Panc1 (cell line): Measurements from ENCODE around the gene HOXA7. TPM values are rescaled to one million over a fixed set of nuclear protein-coding genes. Genes with fewer than 3 reads are reported as not detected.

Experiments
- ATAC-seq: fragments of 200-7000 bp; cut with Tn5 transposase; 2 replicates; pipeline ENCODE4 v1.9.1; 2020; ENCODE audit warnings: mild to moderate bottlenecking, moderate library complexity
- BruUV-seq: library from RNA; stranded (reverse); fragments of 400-500 nt; replicated peaks from 2 replicates; lab custom pipeline; 2021; lab: Mats Ljungman, UMichigan
- CTCF ChIA-PET: fragments of 300-600 bp; sonication (Branson Sonifier 250); formaldehyde crosslinking; loops from one replicate; lab custom pipeline; 2022; ENCODE audit warnings: antibody characterized with exemption; lab: Charles Lee
- POLR2A ChIA-PET: fragments of 300-600 bp; sonication (Branson Sonifier 250); formaldehyde crosslinking; loops from one replicate; lab custom pipeline; 2022; ENCODE audit warnings: antibody characterized with exemption; lab: Charles Lee
- DNase-seq: peaks from one replicate; pipeline ENCODE4 v3.0.0-alpha.2; 2010; ENCODE audit warnings: low read depth, low spot score
- H3K27ac ChIP-seq: 2 replicates; pipeline ENCODE4 v1.5.1; 2011; ENCODE audit warnings: mild to moderate bottlenecking, low read length, inconsistent platforms
- H3K27me3 ChIP-seq: fragments of 200-500 bp; sonication (Bioruptor generic); 2 replicates; pipeline ENCODE4 v1.6.0; 2014; ENCODE audit warnings: low read length, inconsistent platforms; ENCODE audit not compliant: control insufficient read depth, insufficient read depth
- H3K36me3 ChIP-seq: fragments of 200-500 bp; sonication (Bioruptor generic); 2 replicates; pipeline ENCODE4 v1.5.1; 2014; ENCODE audit warnings: inconsistent platforms, mild to moderate bottlenecking, low read length, moderate library complexity; ENCODE audit not compliant: control insufficient read depth, insufficient read depth
- H3K4me1 ChIP-seq: 2 replicates; pipeline ENCODE4 v1.5.1; 2011; ENCODE audit warnings: inconsistent platforms, mild to moderate bottlenecking, low read length, moderate library complexity; ENCODE audit not compliant: control insufficient read depth, insufficient read depth
- H3K4me3 ChIP-seq, 2 experiments: 2 replicates each; pipeline ENCODE4 v1.5.1; 2011 to 2012; ENCODE audit warnings: low read depth in 2 of 2, low read length in 2 of 2, mild to moderate bottlenecking in 2 of 2, inconsistent platforms in 1 of 2, moderate library complexity in 1 of 2
- H3K9me3 ChIP-seq: fragments of 200-500 bp; sonication (Bioruptor generic); 2 replicates; pipeline ENCODE4 v1.5.1; 2014; ENCODE audit warnings: low read depth, mild to moderate bottlenecking, inconsistent platforms, low read length, moderate library complexity; ENCODE audit not compliant: control insufficient read depth, insufficient read depth
- CTCF ChIP-seq: fragments of 450-650 bp; IDR thresholded peaks from 2 replicates; pipeline ENCODE4 v1.5.1; 2017; ENCODE audit warnings: mild to moderate bottlenecking
- POLR2AphosphoS5 ChIP-seq: IDR thresholded peaks from 2 replicates; pipeline ENCODE4 v1.6.1; 2012; ENCODE audit warnings: mild to moderate bottlenecking, low read depth, low read length, moderate library complexity
- REST ChIP-seq, 2 experiments: IDR thresholded peaks; 2 replicates each; pipeline ENCODE4 v1.6.1; 2011 to 2012; ENCODE audit warnings: low read depth in 2 of 2, control low read depth in 1 of 2, low read length in 1 of 2, mild to moderate bottlenecking in 1 of 2, moderate library complexity in 1 of 2; ENCODE audit not compliant: insufficient read depth in 1 of 2
- SIN3A ChIP-seq: IDR thresholded peaks from 2 replicates; pipeline ENCODE4 v1.6.1; 2012; ENCODE audit warnings: low read depth, mild to moderate bottlenecking, low read length, moderate library complexity, borderline replicate concordance; ENCODE audit not compliant: insufficient read depth
- TCF7L2 ChIP-seq: IDR thresholded peaks from 2 replicates; pipeline ENCODE4 v1.6.1; 2011; ENCODE audit warnings: mild to moderate bottlenecking, low read depth, low read length, inconsistent platforms
- in situ Hi-C: cut with HindIII; loops from 2 replicates; pipeline ENCODE4 v1.10.0; 2016; ENCODE audit warnings: low sequenced_read_pairs, low pct_unique_long_range_greater_than_20kb
- intact Hi-C: fragments of 100-400 bp; cut with micrococcal nuclease; formaldehyde crosslinking; loops from one replicate; pipeline ENCODE4 v1.10.0; 2022; ENCODE audit not compliant: unreplicated experiment
- total RNA-seq: library from RNA; stranded (reverse); gene quantifications from one replicate; pipeline ENCODE4 v1.2.1, GENCODE V29; 2021; ENCODE audit not compliant: unreplicated experiment

Gene HOXA7
- total RNA-seq, 1 experiment from 2014 or later: not detected

GRCh38 chr7:27163288-27164044, 7.0 kb upstream of the HOXA7 start:
- no TSS peak for BruUV-seq
- Histone ChIP-seq H3K4me3 (no peak overlapping the region), H3K36me3 (no peaks in the 10 kb centered on the region; the same call in 1 of the 2 replicates), H3K4me1 (no peaks in the 10 kb centered on the region), H3K27ac (no peak overlapping the region), H3K27me3 (no peaks in the 10 kb centered on the region), H3K9me3 (no peaks in the 10 kb centered on the region)
- in situ Hi-C loops (no loop called here), intact Hi-C loops (loop anchor here (5.0 kb wide), 1 partner anchor 786 kb away; no protein-coding TSS in a partner anchor)
- DNase-seq: no peak
- ChIA-PET CTCF (interaction anchor here (0.7 kb wide), 1 partner anchor 795 kb away, joined by 6 read pairs; no protein-coding TSS in a partner anchor), POLR2A (no interaction called here)
- no peak for ATAC-seq
- TF ChIP-seq SIN3A (no peak), POLR2AphosphoS5 (no peak), REST (IDR thresholded peaks at IDR 0.05; ENCODE audit: insufficient read depth in 1 of 2, low read depth in 2 of 2, low read length in 1 of 2) (no peak), CTCF (no peak), TCF7L2 (no peak)

GRCh38 chr7:27162561-27163287, 6.2 kb upstream of the HOXA7 start:
- no peak overlapping the region for H3K4me3 ChIP-seq
- POLR2A ChIA-PET: no interaction called here

More at GRCh38 chr7:27162561-27163287, 6.2 kb upstream of the HOXA7 start:
- ATAC-seq (no peak), DNase-seq (no peak)
- H3K27me3 ChIP-seq: no peaks in the 10 kb centered on the region
- intact Hi-C loops (loop anchor here (5.0 kb wide), 1 partner anchor 785 kb away; no protein-coding TSS in a partner anchor), in situ Hi-C loops (no loop called here)
- H3K27ac ChIP-seq: no peak overlapping the region
- no TSS peak for BruUV-seq
- H3K36me3 ChIP-seq: no peaks in the 10 kb centered on the region; the same call in 1 of the 2 replicates
- TF ChIP-seq POLR2AphosphoS5 (no peak), REST (IDR thresholded peaks at IDR 0.05; ENCODE audit: insufficient read depth in 1 of 2, low read depth in 2 of 2, low read length in 1 of 2) (no peak), CTCF (no peak), SIN3A (no peak), TCF7L2 (no peak)
- no peaks in the 10 kb centered on the region for H3K9me3 ChIP-seq
- CTCF ChIA-PET: interaction anchor here (0.7 to 2.5 kb wide), 2 partner anchors 480 to 794 kb away, joined by 6 to 18 read pairs; no protein-coding TSS in a partner anchor
- no peaks in the 10 kb centered on the region for H3K4me1 ChIP-seq
